OCI-LY7 (cell line): ENCODE results near the gene SH3GLB2. TPM values are rescaled to one million over a fixed set of nuclear protein-coding genes. Genes with fewer than 3 reads are reported as not detected.
"Not testable (repeated sequence)": the region's sequence is repeated elsewhere in the genome, so short reads cannot be mapped to it uniquely, and the experiment has no call there.

ENCODE experiments used
- BruUV-seq: library from RNA; stranded (reverse); fragments of 400-500 nt; replicated peaks from 2 replicates; lab custom pipeline; 2021; lab: Mats Ljungman, UMichigan
- CTCF ChIA-PET: fragments of 300-600 bp; sonication (Branson Sonifier 250); formaldehyde crosslinking; loops from one replicate; lab custom pipeline; 2022; ENCODE audit warnings: antibody characterized with exemption; ENCODE audit not compliant: unreplicated experiment; lab: Charles Lee
- POLR2A ChIA-PET: fragments of 300-600 bp; sonication (Branson Sonifier 250); formaldehyde crosslinking; loops from one replicate; lab custom pipeline; 2022; ENCODE audit warnings: antibody characterized with exemption; lab: Charles Lee
- DNase-seq: peaks from one replicate; pipeline ENCODE4 v3.0.0-alpha.2; 2015; ENCODE audit warnings: low spot score
- H2AFZ ChIP-seq: fragments of 200-600 bp; sonication (generic), shearing (Covaris generic); 2 replicates; pipeline ENCODE4 v1.6.1; 2014; ENCODE audit warnings: mild to moderate bottlenecking, antibody characterized with exemption, low read length, moderate library complexity
- H3K27ac ChIP-seq: fragments of 200-600 bp; sonication (generic); 2 replicates; pipeline ENCODE4 v1.5.1; 2014; ENCODE audit warnings: mixed run types, low read depth, mild to moderate bottlenecking, moderate library complexity, low read length, inconsistent platforms; ENCODE audit not compliant: poor library complexity, severe bottlenecking
- H3K36me3 ChIP-seq: fragments of 200-600 bp; sonication (generic); 2 replicates; pipeline ENCODE4 v1.6.1; 2014; ENCODE audit warnings: mild to moderate bottlenecking, antibody characterized with exemption, low read length, moderate library complexity, mixed read lengths; ENCODE audit not compliant: insufficient read depth
- H3K4me1 ChIP-seq: fragments of 200-600 bp; sonication (generic); 2 replicates; pipeline ENCODE4 v1.5.1; 2014; ENCODE audit warnings: mild to moderate bottlenecking, low read length; ENCODE audit not compliant: insufficient read depth, poor library complexity, severe bottlenecking
- H3K4me2 ChIP-seq: fragments of 200-600 bp; sonication (generic); 2 replicates; pipeline ENCODE4 v1.6.1; 2014; ENCODE audit warnings: mild to moderate bottlenecking, low read length
- H3K4me3 ChIP-seq: fragments of 200-600 bp; sonication (generic); 2 replicates; pipeline ENCODE4 v1.5.1; 2014; ENCODE audit warnings: mild to moderate bottlenecking, low read depth, low read length; ENCODE audit not compliant: poor library complexity, severe bottlenecking
- H3K79me2 ChIP-seq: fragments of 200-600 bp; sonication (generic); 2 replicates; pipeline ENCODE4 v1.6.1; 2016; ENCODE audit warnings: low read depth, mild to moderate bottlenecking, low read length, moderate library complexity, mixed read lengths; ENCODE audit not compliant: insufficient read depth
- H3K9me2 ChIP-seq: fragments of 200-600 bp; sonication (generic); 2 replicates; pipeline ENCODE4 v1.6.1; 2016; ENCODE audit warnings: mild to moderate bottlenecking, low read length, mixed read lengths; ENCODE audit not compliant: insufficient read depth
- H3K9me3 ChIP-seq: fragments of 200-600 bp; sonication (generic); 2 replicates; pipeline ENCODE4 v1.6.1; 2014; ENCODE audit warnings: mild to moderate bottlenecking, mixed run types, low read length, mixed read lengths
- H4K20me1 ChIP-seq: fragments of 200-600 bp; sonication (generic); 2 replicates; pipeline ENCODE4 v1.6.1; 2014; ENCODE audit warnings: mild to moderate bottlenecking, antibody characterized with exemption, low read length, moderate library complexity, mixed read lengths; ENCODE audit not compliant: insufficient read depth
- CTCF ChIP-seq: fragments of 200-600 bp; sonication (generic); conservative IDR thresholded peaks from 2 replicates; pipeline ENCODE4 v1.5.1; 2014; ENCODE audit warnings: mild to moderate bottlenecking, antibody characterized with exemption, low read length, moderate library complexity, mixed read lengths
- EZH2phosphoT487 ChIP-seq: fragments of 200-600 bp; sonication (generic); IDR thresholded peaks from 2 replicates; pipeline ENCODE4 v1.6.1; 2018; ENCODE audit warnings: low read depth, borderline replicate concordance, mild to moderate bottlenecking, mixed run types, antibody characterized with exemption, low read length, moderate library complexity, mixed read lengths
- intact Hi-C: fragments of 100-400 bp; cut with micrococcal nuclease; formaldehyde crosslinking; loops from one replicate; pipeline ENCODE4 v1.10.0; 2022; ENCODE audit not compliant: unreplicated experiment
- total RNA-seq, 2 experiments: library from RNA; depleted of rRNA in 1 of 2; stranded (reverse); fragments of >200 nt in 1 of 2; shearing (Covaris generic) in 1 of 2; gene quantifications; 2 replicates each; pipeline ENCODE4 v1.2.3, GENCODE V29; 2014 to 2022

Gene SH3GLB2
- total RNA-seq, 2 experiments from 2014 or later, result 58.4 to 92.6 TPM

DNA sequence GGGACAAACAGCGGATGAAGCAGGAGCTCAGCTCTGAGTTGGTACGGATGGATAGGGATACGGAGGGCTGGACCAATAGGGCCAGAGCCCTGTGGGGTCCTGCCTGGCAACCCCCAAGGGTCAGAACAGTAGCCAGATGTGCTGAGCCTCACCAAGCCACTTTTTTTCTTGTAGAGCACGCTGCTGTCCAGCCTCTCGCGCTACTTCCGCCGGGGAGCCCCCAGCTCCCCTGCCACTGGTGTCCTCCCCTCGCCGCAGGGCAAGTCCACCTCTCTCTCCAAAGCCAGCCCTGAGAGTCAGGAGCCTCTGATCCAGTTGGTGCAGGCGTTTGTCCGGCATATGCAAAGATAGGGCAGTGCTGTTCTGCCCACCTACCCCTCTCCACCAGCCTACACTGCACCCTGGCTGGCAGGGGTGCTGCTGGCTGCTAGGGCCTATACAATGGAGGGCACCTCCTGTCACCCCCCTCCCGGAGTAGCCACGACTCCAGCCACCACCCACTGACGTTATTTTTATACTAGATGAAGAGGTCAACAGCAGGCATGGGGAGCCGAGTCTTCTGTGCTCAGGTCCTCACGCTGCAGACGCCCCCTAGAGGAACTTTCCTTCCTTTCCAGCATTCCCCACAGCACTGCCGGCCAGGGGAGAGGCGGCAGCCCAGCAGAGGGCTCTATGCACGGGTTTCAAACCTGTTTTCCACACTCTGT is 21.6 kb downstream of the SH3GLB2 start:
- H3K36me3 ChIP-seq, result peaks cover 78% of the 10 kb centered on the region
- intact Hi-C loops, result loop anchor here (5.0 kb wide), 1 partner anchor 144 kb away; no protein-coding TSS in a partner anchor
- no peak overlapping the region for H3K4me3 ChIP-seq
- no peaks in the 10 kb centered on the region for H3K9me2 ChIP-seq
- DNase-seq, result peak; percentile 75
- H3K4me1 ChIP-seq, result no peaks in the 10 kb centered on the region
- no peaks in the 10 kb centered on the region for H4K20me1 ChIP-seq
- H3K4me2 ChIP-seq, result no peak overlapping the region
- ChIA-PET POLR2A (interaction anchor here (0.6 kb wide), 1 partner anchor 25 kb away, joined by 3 read pairs; no protein-coding TSS in a partner anchor), CTCF (interaction anchor here (1.0 kb wide), 1 partner anchor 177 kb away, joined by 4 read pairs; no protein-coding TSS in a partner anchor)
- no peak overlapping the region for H3K27ac ChIP-seq
- no peak for TF ChIP-seq EZH2phosphoT487
- TF ChIP-seq CTCF, result peak; percentile 98
- TSS peak; percentile 88 for BruUV-seq
- no peak overlapping the region for H2AFZ ChIP-seq
- no peaks in the 10 kb centered on the region for H3K79me2 ChIP-seq
- H3K9me3 ChIP-seq, result no peaks in the 10 kb centered on the region

GRCh38 chr9:129005336-129005997 is 22.7 kb downstream of the SH3GLB2 start:
- no peaks in the 10 kb centered on the region for H3K4me1 ChIP-seq
- H3K4me3 ChIP-seq, result no peak overlapping the region
- intact Hi-C loops, result loop anchor here (5.0 kb wide), 1 partner anchor 143 kb away; no protein-coding TSS in a partner anchor
- POLR2A ChIA-PET, result no interaction called here
- no TSS peak for BruUV-seq
- H3K79me2 ChIP-seq, result no peaks in the 10 kb centered on the region
- no peak for TF ChIP-seq EZH2phosphoT487
- TF ChIP-seq CTCF, result no peak
- no peaks in the 10 kb centered on the region for H3K9me2 ChIP-seq
- DNase-seq, result no peak
- H3K27ac ChIP-seq, result no peak overlapping the region
- no peak overlapping the region for H3K4me2 ChIP-seq
- H3K36me3 ChIP-seq, result peaks cover 85% of the 10 kb centered on the region
- CTCF ChIA-PET, result interaction anchor here (1.0 to 1.1 kb wide), 2 partner anchors 23 to 178 kb away, joined by 4 read pairs; partner anchors contain the start of gene SH3GLB2
- H4K20me1 ChIP-seq, result no peaks in the 10 kb centered on the region
- H2AFZ ChIP-seq, result no peak overlapping the region
- no peaks in the 10 kb centered on the region for H3K9me3 ChIP-seq

GRCh38 chr9:129004173-129004572 is 24.0 kb downstream of the SH3GLB2 start:
- H3K9me3 ChIP-seq, H4K20me1 ChIP-seq, DNase-seq, H3K4me2 ChIP-seq, CTCF ChIA-PET, H2AFZ ChIP-seq, BruUV-seq, H3K79me2 ChIP-seq, H3K9me2 ChIP-seq, intact Hi-C loops, H3K27ac ChIP-seq, H3K4me1 ChIP-seq, POLR2A ChIA-PET, H3K4me3 ChIP-seq: not testable (repeated sequence)
- H3K36me3 ChIP-seq, result peaks cover 93% of the 10 kb centered on the region
